Lung (tissue), 12 donors: ENCODE data around the gene IGSF23. TPM values are rescaled to one million over a fixed set of nuclear protein-coding genes. Genes with fewer than 3 reads are reported as not detected.

Experiments used
- ATAC-seq: fragments of 200-7000 bp; cut with Tn5 transposase; one replicate; pipeline ENCODE4 v1.9.1; 2020; ENCODE audit warnings: moderate number of reproducible peaks; ENCODE audit not compliant: insufficient read depth, low FRiP score
- DNase-seq, 3 donors: peaks; one replicate each; pipeline ENCODE4 v3.0.0-alpha.2; 2013 to 2017
- H3K27ac ChIP-seq, 2 donors: one replicate each; pipeline ENCODE4 v1.5.1; 2013; ENCODE audit warnings: mild to moderate bottlenecking in 2 of 2, moderate library complexity in 2 of 2, control low read depth in 1 of 2, inconsistent platforms in 1 of 2, low read depth in 1 of 2, low read length in 1 of 2
- H3K27me3 ChIP-seq, 3 donors: one replicate each; pipeline ENCODE4 v1.5.1; 2013; ENCODE audit warnings: low read length in 2 of 3; ENCODE audit not compliant: control insufficient read depth in 3 of 3, insufficient read depth in 3 of 3
- H3K36me3 ChIP-seq, 4 donors: one replicate each; pipeline ENCODE4 v1.5.1; 2013; ENCODE audit warnings: low read length in 4 of 4, mild to moderate bottlenecking in 1 of 4, moderate library complexity in 1 of 4; ENCODE audit not compliant: control insufficient read depth in 4 of 4, insufficient read depth in 4 of 4
- H3K4me1 ChIP-seq, 5 donors: one replicate each; pipeline ENCODE4 v1.5.1; 2013; ENCODE audit warnings: low read length in 5 of 5, mild to moderate bottlenecking in 2 of 5, moderate library complexity in 1 of 5; ENCODE audit not compliant: control insufficient read depth in 5 of 5, insufficient read depth in 5 of 5
- H3K4me3 ChIP-seq: one replicate; pipeline ENCODE4 v1.5.1; 2013; ENCODE audit warnings: mild to moderate bottlenecking, control low read depth, moderate library complexity
- H3K9ac ChIP-seq, 2 donors: one replicate each; pipeline ENCODE4 v1.5.1; 2013; ENCODE audit warnings: low read length in 2 of 2, control low read depth in 1 of 2; ENCODE audit not compliant: insufficient read depth in 1 of 2
- H3K9me3 ChIP-seq, 4 donors: one replicate each; pipeline ENCODE4 v1.5.1; 2013; ENCODE audit warnings: low read length in 3 of 4, mild to moderate bottlenecking in 1 of 4, moderate library complexity in 1 of 4; ENCODE audit not compliant: control insufficient read depth in 4 of 4, insufficient read depth in 3 of 4
- CTCF ChIP-seq: IDR thresholded peaks from 2 replicates; pipeline ENCODE4 v1.5.1; 2012; ENCODE audit warnings: mild to moderate bottlenecking; ENCODE audit errors: control extremely low read depth, extremely low read depth
- WGBS, 2 donors: extraction: QIAGEN DNeasy Blood & Tissue Kit; methylation state at CpG; one replicate each; pipeline ENCODE4 v1.1.7; 2013; 5-methylcytosine and 5-hydroxymethylcytosine counted together
- polyA plus RNA-seq, 2 donors: library from polyadenylated mRNA; stranded (reverse); fragments of 200-250 nt; gene quantifications; one replicate each; pipeline ENCODE4 v1.2.1, GENCODE V29; 2013
- total RNA-seq, 2 donors: library from RNA; depleted of rRNA in 1 of 2; stranded (reverse); fragments of >200 nt in 1 of 2; gene quantifications; one replicate each; pipeline ENCODE4 v1.2.1, GENCODE V29; 2014 to 2021
- donor health status: control.
- donor health status: control.
- donor health status: Bipolar disorder and iron deficiency.
- donor health status: healthy.
- donor health status: DM: yes; HTN: yes; CAD: no.

Gene IGSF23
- total and polyA plus RNA-seq, 4 donors = not detected

- H3K27ac ChIP-seq = no peak overlapping the region
- H3K9ac ChIP-seq = no peak overlapping the region
- H3K4me3 ChIP-seq = no peak overlapping the region
- no peaks in the 10 kb centered on the region for H3K27me3 ChIP-seq
- no peak for ATAC-seq
- no peak for TF ChIP-seq CTCF
- WGBS, 2 donors = 91 to 97% methylated on average over 15 of the region's 15 CpGs
- peaks cover 21 to 45% (median 28%) of the 10 kb centered on the region in 4 donors for H3K36me3 ChIP-seq
- H3K4me1 ChIP-seq = peaks cover 0 to 15% (median 7%) of the 10 kb centered on the region in 5 donors
- H3K9me3 ChIP-seq = no peaks in the 10 kb centered on the region
- no peak for DNase-seq
Observed at GRCh38 chr19:44649578-44650145, 36.3 kb downstream of the IGSF23 start.

- TF ChIP-seq CTCF = no peak
- no peak for ATAC-seq
- no peak overlapping the region for H3K27ac ChIP-seq
- H3K9me3 ChIP-seq = no peaks in the 10 kb centered on the region
- peaks cover 28 to 50% (median 38%) of the 10 kb centered on the region in 4 donors for H3K36me3 ChIP-seq
- no peaks in the 10 kb centered on the region for H3K27me3 ChIP-seq
- peaks cover 0 to 8% (median 4%) of the 10 kb centered on the region in 5 donors for H3K4me1 ChIP-seq
- DNase-seq = no peak
- H3K9ac ChIP-seq = no peak overlapping the region
- WGBS, 2 donors = 94% methylated on average over 5 of the region's 5 CpGs
- H3K4me3 ChIP-seq = no peak overlapping the region
Observed at GRCh38 chr19:44653343-44653742, 40.0 kb downstream of the IGSF23 start.

- no peak overlapping the region for H3K4me3 ChIP-seq
- peaks cover 0 to 4% (median 0%) of the 10 kb centered on the region in 5 donors for H3K4me1 ChIP-seq
- peak; percentile 74 for ATAC-seq
- H3K36me3 ChIP-seq = peaks cover 36 to 55% (median 42%) of the 10 kb centered on the region in 4 donors
- 42 to 46% methylated on average over 16 of the region's 16 CpGs for WGBS, 2 donors
- H3K27me3 ChIP-seq = no peaks in the 10 kb centered on the region
- H3K9me3 ChIP-seq = no peaks in the 10 kb centered on the region
- no peak overlapping the region for H3K27ac ChIP-seq
- no peak overlapping the region for H3K9ac ChIP-seq
- peak; percentile 70 for TF ChIP-seq CTCF
- peak; percentile 39 to 53 (median 47) for DNase-seq
Observed at GRCh38 chr19:44653977-44654774, 40.8 kb downstream of the IGSF23 start.
